T-helper 17 cell (primary cell): ENCODE results near the gene HSFX2. TPM values are rescaled to one million over a fixed set of nuclear protein-coding genes. Genes with fewer than 3 reads are reported as not detected.
A peak's percentile ranks its signal among the peaks of the same experiment; 100 is the strongest.
"Not testable (repeated sequence)": the region's sequence is repeated elsewhere in the genome, so short reads cannot be mapped to it uniquely, and the experiment has no call there.

Experiments used
- ATAC-seq: fragments of 150-1000 bp; cut with Tn5 transposase; 2 replicates; pipeline ENCODE4 v1.10.0; 2021; ENCODE audit warnings: mild to moderate bottlenecking, moderate library complexity
- DNase-seq, 3 donors: peaks; one replicate each; pipeline versions ENCODE4 v3.0.0 to v3.0.0-alpha.2; 2020 to 2021
- H3K9me3 ChIP-seq: one replicate; pipeline ENCODE4 v1.7.0; 2013; ENCODE audit warnings: low read length, mild to moderate bottlenecking; ENCODE audit not compliant: control insufficient read depth, poor library complexity, severe bottlenecking
- H3K27ac Mint-ChIP-seq: one replicate; pipeline ENCODE4 v1.8.0; 2022; ENCODE audit warnings: mild to moderate bottlenecking, moderate library complexity, mixed read lengths
- H3K27me3 Mint-ChIP-seq: one replicate; pipeline ENCODE4 v1.8.0; 2022; ENCODE audit warnings: mixed read lengths
- H3K36me3 Mint-ChIP-seq: one replicate; pipeline ENCODE4 v1.8.0; 2022; ENCODE audit warnings: low read depth, mixed read lengths
- H3K4me1 Mint-ChIP-seq: one replicate; pipeline ENCODE4 v1.8.0; 2022; ENCODE audit warnings: mild to moderate bottlenecking, mixed read lengths
- H3K4me3 Mint-ChIP-seq: one replicate; pipeline ENCODE4 v1.8.0; 2022; ENCODE audit warnings: mild to moderate bottlenecking, moderate library complexity, mixed read lengths
- total RNA-seq, 4 donors: library from RNA in 2 of 4; stranded (reverse) in 2 of 4; gene quantifications; one replicate each; pipeline ENCODE4 v1.2.3 and lab custom pipeline; 2022 to 2026

Gene HSFX2, protein sequence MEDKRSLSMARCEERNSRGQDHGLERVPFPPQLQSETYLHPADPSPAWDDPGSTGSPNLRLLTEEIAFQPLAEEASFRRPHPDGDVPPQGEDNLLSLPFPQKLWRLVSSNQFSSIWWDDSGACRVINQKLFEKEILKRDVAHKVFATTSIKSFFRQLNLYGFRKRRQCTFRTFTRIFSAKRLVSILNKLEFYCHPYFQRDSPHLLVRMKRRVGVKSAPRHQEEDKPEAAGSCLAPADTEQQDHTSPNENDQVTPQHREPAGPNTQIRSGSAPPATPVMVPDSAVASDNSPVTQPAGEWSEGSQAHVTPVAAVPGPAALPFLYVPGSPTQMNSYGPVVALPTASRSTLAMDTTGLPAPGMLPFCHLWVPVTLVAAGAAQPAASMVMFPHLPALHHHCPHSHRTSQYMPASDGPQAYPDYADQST
- not detected for total RNA-seq
- 0 reads per million in 2 donors for total RNA-seq (lab: John Stamatoyannopoulos, UW)

DNA sequence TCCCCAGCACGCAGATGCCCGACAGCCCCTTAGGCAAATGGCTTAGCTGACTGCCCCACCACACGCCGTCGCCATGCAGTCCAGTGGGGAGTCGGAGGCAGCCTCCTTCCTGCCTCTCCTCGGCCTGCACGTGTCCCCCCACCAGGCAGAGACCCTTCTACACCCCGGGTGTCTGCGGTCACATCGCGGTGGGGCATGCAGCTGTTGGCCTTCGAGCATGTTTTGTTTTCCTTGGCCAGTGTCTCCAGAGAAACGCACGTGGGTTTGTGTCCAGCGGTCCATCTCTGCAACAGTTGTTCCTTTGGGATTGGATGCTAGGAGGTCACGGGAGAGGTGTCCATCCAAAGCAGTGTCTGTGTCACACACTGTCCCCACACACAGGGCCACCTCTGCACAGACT is at the start of gene HSFX2:
Gene HSFX2 (minus strand): TSS at position 101 of the 400 bp plus-strand sequence. CDS start 614 bp downstream, outside the sequence.
- H3K9me3 ChIP-seq, H3K27me3 Mint-ChIP-seq, ATAC-seq, H3K36me3 Mint-ChIP-seq, H3K27ac Mint-ChIP-seq, DNase-seq, H3K4me3 Mint-ChIP-seq, H3K4me1 Mint-ChIP-seq: not testable (repeated sequence)

DNA sequence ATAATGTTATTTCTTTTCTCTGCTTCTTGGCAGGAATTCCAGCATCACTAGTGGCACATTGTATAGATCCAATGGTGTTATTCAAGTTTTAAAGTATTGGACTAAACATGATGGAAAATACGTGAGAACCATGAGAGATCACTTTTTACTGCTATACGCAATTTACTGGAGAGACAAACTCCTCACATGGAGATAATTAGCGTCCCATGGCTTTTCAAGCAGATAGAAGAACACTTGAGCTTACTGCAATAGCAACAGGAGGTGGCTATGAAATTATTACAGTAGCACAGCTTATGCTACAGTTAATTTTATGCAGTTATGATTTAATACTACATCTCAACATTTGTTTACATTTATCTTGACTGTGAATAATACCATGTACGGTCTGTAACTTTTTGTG is 48.4 kb upstream of the HSFX2 start:
- no peak for ATAC-seq
- Mint-ChIP-seq H3K4me1 (no peaks in the 10 kb centered on the region), H3K27ac (no peak overlapping the region), H3K27me3 (peaks cover 9% of the 10 kb centered on the region), H3K36me3 (no peaks in the 10 kb centered on the region), H3K4me3 (no peak overlapping the region)
- no peak for DNase-seq
- no peaks in the 10 kb centered on the region for H3K9me3 ChIP-seq

DNA sequence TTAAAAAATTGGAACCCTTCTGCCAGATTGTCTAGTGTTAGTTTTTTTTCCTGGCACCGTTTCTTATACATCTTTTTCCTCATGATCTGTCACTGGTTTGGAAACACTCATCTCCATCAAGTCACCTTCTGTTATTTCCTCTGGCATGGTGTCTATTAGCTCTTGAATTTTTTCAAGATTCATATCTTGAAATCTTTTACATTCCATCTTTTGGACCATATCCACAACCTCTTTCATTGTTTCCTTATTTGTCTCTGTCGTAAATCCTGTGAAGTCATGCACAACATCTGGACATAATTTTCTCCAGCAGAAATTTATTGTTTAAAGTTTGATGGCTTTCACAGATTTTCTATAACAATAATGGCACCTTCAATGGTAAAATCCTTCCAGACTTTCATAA is 46.7 kb upstream of the HSFX2 start:
- no peak overlapping the region for H3K27ac Mint-ChIP-seq
- no peak overlapping the region for H3K4me3 Mint-ChIP-seq
- ATAC-seq: no peak
- no peaks in the 10 kb centered on the region for H3K9me3 ChIP-seq
- no peaks in the 10 kb centered on the region for H3K4me1 Mint-ChIP-seq
- no peak for DNase-seq
- H3K27me3 Mint-ChIP-seq: peaks cover 9% of the 10 kb centered on the region
- H3K36me3 Mint-ChIP-seq: no peaks in the 10 kb centered on the region

DNA sequence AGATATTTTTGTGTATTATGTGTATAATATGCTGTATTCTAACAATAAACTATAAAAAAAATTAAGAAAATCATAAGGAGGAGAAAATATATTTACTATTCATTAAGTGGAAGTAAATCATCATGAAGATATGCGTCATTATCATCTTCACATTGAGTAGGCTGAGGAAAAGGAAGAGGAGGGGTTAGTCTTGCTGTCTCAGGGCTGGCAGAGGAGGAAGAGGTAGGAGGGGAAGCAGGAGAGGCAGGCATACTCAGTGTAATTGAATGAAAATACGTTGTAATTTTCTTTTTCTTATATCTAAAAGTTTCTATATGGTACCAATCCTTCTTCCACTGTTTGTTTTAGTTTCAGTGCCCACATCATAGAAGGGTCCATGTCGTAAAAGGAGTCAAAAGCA is 46.3 kb upstream of the HSFX2 start:
- no peak overlapping the region for H3K4me3 Mint-ChIP-seq
- H3K4me1 Mint-ChIP-seq: no peaks in the 10 kb centered on the region
- H3K9me3 ChIP-seq: no peaks in the 10 kb centered on the region
- no peaks in the 10 kb centered on the region for H3K36me3 Mint-ChIP-seq
- H3K27ac Mint-ChIP-seq: no peak overlapping the region
- DNase-seq: no peak
- ATAC-seq: no peak
- peaks cover 9% of the 10 kb centered on the region for H3K27me3 Mint-ChIP-seq

DNA sequence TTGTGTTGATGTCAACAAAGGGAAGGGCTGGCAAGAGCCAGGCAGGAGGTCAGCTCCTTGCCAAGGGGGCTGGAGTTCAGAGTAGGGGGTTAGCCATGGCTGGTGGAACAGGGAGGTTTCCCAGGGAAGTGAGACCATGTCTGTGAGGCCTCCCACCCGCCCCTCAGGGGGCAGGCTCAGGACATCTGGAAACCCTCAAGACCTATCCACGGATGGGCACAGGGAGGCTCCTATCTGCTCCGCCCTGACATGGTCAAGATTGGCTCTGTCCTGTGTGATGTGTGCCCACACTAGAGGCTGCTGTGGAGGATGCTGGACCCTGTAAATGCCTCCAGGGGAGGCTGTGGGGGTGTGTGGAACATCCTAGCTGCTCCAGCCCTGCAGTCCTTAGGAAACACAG is 44.5 kb upstream of the HSFX2 start:
- H3K36me3 Mint-ChIP-seq: no peaks in the 10 kb centered on the region
- no peaks in the 10 kb centered on the region for H3K9me3 ChIP-seq
- H3K27ac Mint-ChIP-seq: no peak overlapping the region
- DNase-seq: no peak
- H3K4me3 Mint-ChIP-seq: no peak overlapping the region
- no peak for ATAC-seq
- H3K27me3 Mint-ChIP-seq: peaks cover 4% of the 10 kb centered on the region
- no peaks in the 10 kb centered on the region for H3K4me1 Mint-ChIP-seq

DNA sequence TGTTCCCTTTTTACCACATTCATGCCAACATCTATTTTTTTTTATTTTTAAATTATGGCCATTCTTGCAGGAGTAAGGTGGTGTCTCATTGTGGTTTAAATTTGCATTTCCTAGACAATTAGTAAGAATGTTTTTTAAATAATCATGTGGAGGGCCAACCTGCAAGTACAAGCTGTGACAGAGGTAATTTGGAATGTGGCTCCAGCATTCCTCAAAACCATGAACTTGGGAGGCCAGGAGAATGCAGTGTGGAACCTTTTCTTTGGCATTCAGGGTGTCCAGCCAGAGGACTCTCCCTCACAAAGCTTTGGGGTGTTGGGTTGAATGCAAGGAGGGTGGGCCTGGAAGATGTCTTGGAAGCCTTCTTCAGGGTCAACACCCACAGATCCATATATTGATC is 43.7 kb upstream of the HSFX2 start:
- ATAC-seq (no peak), DNase-seq (no peak)
- Mint-ChIP-seq H3K4me3 (no peak overlapping the region), H3K27ac (no peak overlapping the region), H3K4me1 (no peaks in the 10 kb centered on the region), H3K27me3 (peaks cover 4% of the 10 kb centered on the region), H3K36me3 (no peaks in the 10 kb centered on the region)
- H3K9me3 ChIP-seq: no peaks in the 10 kb centered on the region

DNA sequence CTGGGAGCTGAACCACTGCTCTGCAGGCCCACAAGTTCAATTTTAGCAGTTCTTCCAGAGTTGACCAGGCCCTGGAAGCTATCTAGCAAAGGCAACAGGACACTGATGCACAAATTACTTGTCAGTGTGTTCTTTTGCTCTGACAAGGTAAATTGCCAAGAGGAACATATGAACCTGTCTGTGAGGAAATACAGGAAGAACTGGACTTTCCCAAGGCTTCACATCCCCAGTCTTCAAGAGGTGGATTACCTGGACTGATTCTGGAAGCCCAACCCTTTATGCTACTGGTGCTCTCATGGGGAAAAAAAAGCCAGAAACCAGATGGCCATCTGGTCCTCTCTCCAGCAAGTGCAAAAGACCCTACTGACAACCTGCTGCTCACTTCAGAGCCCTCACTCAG is 38.4 kb upstream of the HSFX2 start:
- no peaks in the 10 kb centered on the region for H3K9me3 ChIP-seq
- DNase-seq (no peak), ATAC-seq (no peak)
- Mint-ChIP-seq H3K4me1 (peaks cover 13% of the 10 kb centered on the region), H3K27ac (no peak overlapping the region), H3K4me3 (no peak overlapping the region), H3K27me3 (no peaks in the 10 kb centered on the region), H3K36me3 (no peaks in the 10 kb centered on the region)

DNA sequence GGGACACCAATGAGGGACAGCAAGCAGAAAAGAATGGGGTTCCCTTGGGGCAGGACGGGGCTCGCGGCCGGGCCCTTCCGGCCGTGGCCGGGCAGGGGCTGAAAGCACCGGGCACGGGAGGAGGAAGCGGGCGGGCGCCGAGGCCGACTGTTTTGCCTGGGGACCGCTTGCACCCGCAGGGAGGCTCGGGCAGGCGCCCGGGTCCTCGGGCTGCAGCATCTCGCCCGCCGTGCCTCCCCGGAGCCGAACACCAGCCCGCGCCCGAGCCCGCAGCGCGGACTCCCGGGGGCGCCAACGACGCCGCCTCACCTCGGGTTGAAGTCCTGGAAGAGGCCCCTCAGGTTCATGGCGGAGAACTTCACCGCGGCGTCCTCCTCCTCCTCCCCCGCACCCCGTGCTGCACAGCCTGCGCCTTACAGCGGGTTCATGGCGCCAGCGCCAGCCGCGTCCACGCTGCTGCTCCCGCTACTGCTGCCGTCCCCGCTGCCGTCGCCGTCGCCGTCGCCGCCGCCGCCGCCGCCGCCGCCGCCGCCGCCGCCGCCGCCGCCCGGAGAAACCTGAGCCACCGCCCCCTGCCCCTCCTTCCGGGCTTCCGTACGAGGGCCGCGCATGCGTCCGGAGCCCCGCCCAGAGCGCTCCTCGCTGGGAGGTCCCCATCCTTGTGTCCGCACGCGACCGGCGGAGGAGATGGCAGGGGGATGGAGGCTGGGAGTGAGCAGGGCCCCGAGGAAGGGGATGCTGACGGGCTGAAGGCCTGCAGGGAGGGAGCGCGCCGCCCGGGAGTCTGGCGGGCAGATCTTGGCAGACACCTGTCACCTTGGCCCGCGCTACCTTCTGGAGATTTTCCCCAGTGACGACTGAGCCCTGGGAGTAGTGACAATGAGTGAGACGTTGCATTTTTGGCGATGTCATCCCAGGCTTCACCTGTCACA is 36.4 kb upstream of the HSFX2 start, which contains the start of gene TMEM185A:
Gene TMEM185A (minus strand): TSS at position 559 of the 932 bp plus-strand sequence. CDS start 212 bp downstream, at position 347.
- peaks cover 24% of the 10 kb centered on the region for H3K4me1 Mint-ChIP-seq
- H3K36me3 Mint-ChIP-seq: no peaks in the 10 kb centered on the region
- peak within 1 kb of the TSS; percentile 96 for H3K4me3 Mint-ChIP-seq
- peak within 1 kb of the TSS; percentile 93 for H3K27ac Mint-ChIP-seq
- ATAC-seq: peak; percentile 92
- no peaks in the 10 kb centered on the region for H3K9me3 ChIP-seq
- peak; percentile 53 to 68 (median 66) for DNase-seq
- no peaks in the 10 kb centered on the region for H3K27me3 Mint-ChIP-seq

DNA sequence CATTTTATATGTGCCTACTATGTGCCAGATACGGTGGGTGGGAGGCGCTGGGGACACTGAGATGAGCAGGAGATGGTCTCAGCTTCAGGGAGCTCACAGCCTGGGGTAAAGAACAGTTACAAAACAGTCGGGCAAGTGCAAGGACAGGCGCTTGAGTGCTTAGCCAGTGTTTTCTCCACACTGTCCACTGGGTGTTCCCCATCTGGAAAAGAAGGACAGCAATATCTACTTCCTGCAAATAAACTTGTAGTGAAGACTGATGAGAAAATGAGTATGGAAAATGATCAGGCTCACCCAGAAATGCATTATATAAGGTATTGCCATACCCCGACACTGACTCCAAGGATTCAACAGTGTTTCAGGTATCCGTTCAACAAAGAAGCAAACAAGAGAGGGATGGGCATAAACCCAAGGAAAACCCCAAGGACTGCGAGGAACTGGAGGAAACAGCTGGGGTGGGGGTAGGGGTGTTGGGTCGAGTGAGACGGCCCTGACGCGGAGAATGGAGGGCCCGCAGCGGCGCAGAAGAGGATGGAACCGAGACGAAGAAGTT is 35.6 kb upstream of the HSFX2 start:
- H3K9me3 ChIP-seq: no peaks in the 10 kb centered on the region
- Mint-ChIP-seq H3K27me3 (no peaks in the 10 kb centered on the region), H3K4me1 (peaks cover 24% of the 10 kb centered on the region), H3K36me3 (no peaks in the 10 kb centered on the region), H3K4me3 (peak overlapping the region; percentile 96), H3K27ac (peak overlapping the region; percentile 93)
- peak; percentile 3 for ATAC-seq
- DNase-seq: no peak

DNA sequence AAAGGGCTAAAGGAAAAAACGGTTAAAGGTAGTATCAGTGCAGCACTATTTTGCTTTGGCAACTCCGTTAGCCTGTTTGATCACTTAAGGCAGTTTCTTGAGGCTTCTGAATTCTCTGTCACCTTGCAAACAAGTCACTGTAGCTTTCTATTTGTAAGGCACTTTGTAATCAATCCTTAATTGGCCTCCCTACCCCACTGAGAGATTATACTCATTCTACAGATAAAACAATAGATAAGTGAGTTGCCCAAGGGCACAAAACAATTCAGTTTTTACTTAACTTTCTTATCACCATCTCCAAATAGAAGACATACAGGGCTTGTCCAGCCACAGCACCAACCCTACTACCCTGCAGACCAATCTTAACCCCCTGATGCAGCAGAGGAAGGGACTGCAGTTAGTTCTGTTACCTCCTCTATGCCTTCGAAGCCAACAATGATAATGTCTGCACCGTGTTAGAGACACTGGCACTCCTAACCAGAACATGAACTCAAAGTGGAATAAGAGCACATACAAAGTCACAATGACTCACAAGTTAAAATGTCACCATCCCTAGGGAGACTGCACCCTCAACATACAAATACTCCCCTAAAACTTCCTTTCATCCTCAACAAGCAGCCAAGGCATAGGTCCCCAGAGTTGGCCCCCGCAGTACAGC is 34.7 kb upstream of the HSFX2 start:
- no peaks in the 10 kb centered on the region for H3K36me3 Mint-ChIP-seq

DNA sequence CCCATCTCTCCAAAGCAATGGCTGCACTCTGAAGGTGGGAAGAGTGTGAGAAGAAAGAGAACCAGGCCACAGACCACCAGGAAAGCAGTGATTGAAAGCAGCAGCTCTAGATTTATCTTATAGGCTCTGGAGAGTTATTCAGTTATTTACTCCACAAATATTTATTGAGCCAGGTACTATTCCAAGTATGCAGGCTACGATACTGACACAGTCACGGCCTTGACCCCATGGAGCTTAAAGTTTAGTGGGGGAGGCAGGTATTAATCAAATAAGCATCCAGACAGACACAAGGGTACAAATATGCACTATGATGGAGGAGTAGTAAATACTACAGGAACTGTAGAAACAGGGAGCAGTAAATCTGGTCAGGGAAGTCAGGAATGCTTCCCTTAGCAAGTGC is 33.7 kb upstream of the HSFX2 start:
- Mint-ChIP-seq H3K27ac (no peak overlapping the region), H3K4me1 (peaks cover 31% of the 10 kb centered on the region), H3K36me3 (no peaks in the 10 kb centered on the region), H3K4me3 (no peak overlapping the region), H3K27me3 (no peaks in the 10 kb centered on the region)
- ATAC-seq: no peak
- DNase-seq: no peak
- H3K9me3 ChIP-seq: no peaks in the 10 kb centered on the region

More for the DNA sequence above, 34.7 kb upstream of the HSFX2 start:
- H3K27ac Mint-ChIP-seq: peak overlapping the region; percentile 93
- peak overlapping the region; percentile 96 for H3K4me3 Mint-ChIP-seq
- H3K9me3 ChIP-seq: no peaks in the 10 kb centered on the region
- no peak for ATAC-seq
- no peaks in the 10 kb centered on the region for H3K27me3 Mint-ChIP-seq
- H3K4me1 Mint-ChIP-seq: peaks cover 27% of the 10 kb centered on the region
- no peak for DNase-seq

DNA sequence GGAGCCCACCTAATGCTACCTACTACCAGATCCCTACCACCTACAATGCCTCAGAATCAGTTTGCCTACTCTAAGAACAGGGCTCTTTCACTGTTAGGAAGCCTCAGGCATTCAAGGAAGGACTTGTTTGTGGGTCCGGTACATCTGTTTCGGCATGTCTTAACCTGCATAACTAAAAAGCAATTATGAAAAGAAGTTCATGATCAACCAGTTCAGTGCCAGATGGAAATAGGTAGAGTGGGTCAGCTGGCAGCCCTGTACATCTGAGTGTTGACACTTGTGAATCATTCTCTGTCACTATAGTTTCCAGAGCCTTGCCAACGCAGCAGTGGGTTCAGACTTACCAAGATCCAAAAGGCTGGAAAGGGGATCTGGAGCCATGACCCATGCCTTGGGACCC is 33.2 kb upstream of the HSFX2 start:
- H3K36me3 Mint-ChIP-seq: no peaks in the 10 kb centered on the region
- no peak overlapping the region for H3K4me3 Mint-ChIP-seq
- H3K27me3 Mint-ChIP-seq: no peaks in the 10 kb centered on the region
- no peak for DNase-seq
- peaks cover 31% of the 10 kb centered on the region for H3K4me1 Mint-ChIP-seq
- no peak for ATAC-seq
- H3K9me3 ChIP-seq: no peaks in the 10 kb centered on the region
- H3K27ac Mint-ChIP-seq: no peak overlapping the region
